HT-29 (cell line): ENCODE measurements around the gene DHRS1. TPM values are rescaled to one million over a fixed set of nuclear protein-coding genes. Genes with fewer than 3 reads are reported as not detected.

Experiments
- DNase-seq: peaks from one replicate; pipeline ENCODE4 v3.0.0-alpha.2; 2015; ENCODE audit warnings: low spot score
- total RNA-seq: library from RNA; depleted of rRNA; stranded (reverse); fragments of >200 nt; shearing (Covaris generic); gene quantifications from 2 replicates; pipeline ENCODE4 v1.2.3, GENCODE V29; 2014

The DHRS1 gene
- total RNA-seq, 1 experiment from 2014 or later = 19.7 TPM

GRCh38 chr14:24283796-24284460 is 15.7 kb downstream of the DHRS1 start:
- no peak for DNase-seq

GRCh38 chr14:24282736-24283135 is 16.8 kb downstream of the DHRS1 start:
- DNase-seq = no peak

- no peak for DNase-seq
Observed at GRCh38 chr14:24281636-24282035, 17.9 kb downstream of the DHRS1 start.

- no peak for DNase-seq
Observed at GRCh38 chr14:24280797-24281460, 18.7 kb downstream of the DHRS1 start.

- DNase-seq = no peak
Observed at GRCh38 chr14:24279301-24280186, 20.0 kb downstream of the DHRS1 start.

GRCh38 chr14:24278424-24278823 is 21.2 kb downstream of the DHRS1 start:
- no peak for DNase-seq

- DNase-seq = no peak
Observed at GRCh38 chr14:24277606-24278321, 21.8 kb downstream of the DHRS1 start.

GRCh38 chr14:24277071-24277470 is 22.5 kb downstream of the DHRS1 start:
- DNase-seq = no peak

GRCh38 chr14:24274101-24274543 is 25.5 kb downstream of the DHRS1 start:
- no peak for DNase-seq

- DNase-seq = no peak
Observed at GRCh38 chr14:24273422-24273998, 26.1 kb downstream of the DHRS1 start.

GRCh38 chr14:24272467-24272866 is 27.1 kb downstream of the DHRS1 start:
- no peak for DNase-seq

- DNase-seq = no peak
Observed at GRCh38 chr14:24271834-24272263, 27.7 kb downstream of the DHRS1 start.

- peak; percentile 82 for DNase-seq
Observed at GRCh38 chr14:24271134-24271833, 28.3 kb downstream of the DHRS1 start, which contains the start of gene RABGGTA. TSS of gene RABGGTA (minus strand) at chr14:24271597. CDS start at chr14:24271115, 482 bp downstream.

GRCh38 chr14:24270537-24271133 is 28.9 kb downstream of the DHRS1 start:
- no peak for DNase-seq

- no peak for DNase-seq
Observed at GRCh38 chr14:24269910-24270536, 29.6 kb downstream of the DHRS1 start.

- DNase-seq = no peak
Observed at GRCh38 chr14:24269368-24269767, 30.2 kb downstream of the DHRS1 start.

- DNase-seq = no peak
Observed at GRCh38 chr14:24268225-24268624, 31.4 kb downstream of the DHRS1 start.

GRCh38 chr14:24267516-24267915 is 32.1 kb downstream of the DHRS1 start:
- no peak for DNase-seq
